Measurements from ENCODE around the gene HS6ST2.

GRCh38 chrX:132842460-132843238 lies 115.8 kb downstream of the HS6ST2 start:
- TF ChIP-seq CTCF (IDR thresholded peaks at IDR 0.05; ENCODE audit: low read depth, low read length, poor library complexity, severe bottlenecking) (no peak), EZH2phosphoT487 (IDR thresholded peaks at IDR 0.05; ENCODE audit: borderline replicate concordance, low read length) (no peak)

Data from DOHH2 (cell line).